SK-N-MC (cell line): ENCODE results near the gene CCDC6.

Experiments
- EZH2 ChIP-seq: fragments of 200-600 bp; sonication (generic); IDR thresholded peaks from one replicate; pipeline ENCODE4 v1.6.1; 2017; ENCODE audit warnings: antibody characterized with exemption
- POLR2AphosphoS5 ChIP-seq: IDR thresholded peaks from 2 replicates; pipeline ENCODE4 v1.6.1; 2012; ENCODE audit warnings: mild to moderate bottlenecking, low read depth, low read length, borderline replicate concordance

DNA sequence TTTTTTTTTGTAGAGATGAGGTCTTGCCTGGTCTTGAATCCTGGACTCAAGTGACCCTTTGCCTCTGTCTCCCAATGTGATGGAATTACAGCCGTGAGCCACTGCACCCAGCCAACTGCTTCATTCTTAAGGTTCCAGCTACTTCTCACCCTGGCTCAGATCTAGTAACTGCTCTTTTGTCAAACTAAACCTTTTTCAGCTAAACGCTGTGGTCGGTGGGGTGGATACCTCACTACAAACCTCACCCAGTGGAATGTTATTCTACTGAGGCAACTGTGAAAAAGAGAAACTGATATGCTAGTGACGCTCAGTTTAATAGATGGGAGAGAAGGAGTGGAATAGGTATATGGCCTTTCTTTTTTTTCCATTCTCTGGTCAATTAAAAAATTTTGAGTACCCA is 151.4 kb downstream of the CCDC6 start:
- TF ChIP-seq POLR2AphosphoS5 (no peak), EZH2 (no peak)
